Measurements from ENCODE around the gene CEACAM7.

The CEACAM7 gene

GRCh38 chr19:41637484-41637883, 50.6 kb downstream of the CEACAM7 start:
- Histone ChIP-seq H3K27me3 (ENCODE audit: insufficient read depth, poor library complexity, severe bottlenecking) (peaks cover 16% of the 10 kb centered on the region), H3K4me1 (ENCODE audit: insufficient read depth, poor library complexity, severe bottlenecking) (no peaks in the 10 kb centered on the region), H3K27ac (ENCODE audit: poor library complexity, severe bottlenecking) (no peak overlapping the region), H3K4me3 (ENCODE audit: severe bottlenecking) (no peak overlapping the region), H3K9me3 (ENCODE audit: severe bottlenecking) (no peaks in the 10 kb centered on the region), H3K36me3 (ENCODE audit: low read depth) (no peaks in the 10 kb centered on the region)
- no peak for DNase-seq (ENCODE audit: low spot score)
- TF ChIP-seq, protein P1, sequence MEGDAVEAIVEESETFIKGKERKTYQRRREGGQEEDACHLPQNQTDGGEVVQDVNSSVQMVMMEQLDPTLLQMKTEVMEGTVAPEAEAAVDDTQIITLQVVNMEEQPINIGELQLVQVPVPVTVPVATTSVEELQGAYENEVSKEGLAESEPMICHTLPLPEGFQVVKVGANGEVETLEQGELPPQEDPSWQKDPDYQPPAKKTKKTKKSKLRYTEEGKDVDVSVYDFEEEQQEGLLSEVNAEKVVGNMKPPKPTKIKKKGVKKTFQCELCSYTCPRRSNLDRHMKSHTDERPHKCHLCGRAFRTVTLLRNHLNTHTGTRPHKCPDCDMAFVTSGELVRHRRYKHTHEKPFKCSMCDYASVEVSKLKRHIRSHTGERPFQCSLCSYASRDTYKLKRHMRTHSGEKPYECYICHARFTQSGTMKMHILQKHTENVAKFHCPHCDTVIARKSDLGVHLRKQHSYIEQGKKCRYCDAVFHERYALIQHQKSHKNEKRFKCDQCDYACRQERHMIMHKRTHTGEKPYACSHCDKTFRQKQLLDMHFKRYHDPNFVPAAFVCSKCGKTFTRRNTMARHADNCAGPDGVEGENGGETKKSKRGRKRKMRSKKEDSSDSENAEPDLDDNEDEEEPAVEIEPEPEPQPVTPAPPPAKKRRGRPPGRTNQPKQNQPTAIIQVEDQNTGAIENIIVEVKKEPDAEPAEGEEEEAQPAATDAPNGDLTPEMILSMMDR (IDR thresholded peaks at IDR 0.05; ENCODE audit: poor library complexity, severe bottlenecking): no peak
- ATAC-seq (ENCODE audit: low read depth): no peak

GRCh38 chr19:41627966-41628675, 59.9 kb downstream of the CEACAM7 start:
- Histone ChIP-seq H3K27ac (ENCODE audit: poor library complexity, severe bottlenecking) (no peak overlapping the region), H3K4me1 (ENCODE audit: insufficient read depth, poor library complexity, severe bottlenecking) (no peaks in the 10 kb centered on the region), H3K36me3 (ENCODE audit: low read depth) (no peaks in the 10 kb centered on the region), H3K4me3 (ENCODE audit: severe bottlenecking) (no peak overlapping the region), H3K9me3 (ENCODE audit: severe bottlenecking) (no peaks in the 10 kb centered on the region), H3K27me3 (ENCODE audit: insufficient read depth, poor library complexity, severe bottlenecking) (peaks cover 12% of the 10 kb centered on the region)
- TF ChIP-seq, protein P1 (IDR thresholded peaks at IDR 0.05; ENCODE audit: poor library complexity, severe bottlenecking): no peak
- DNase-seq (ENCODE audit: low spot score): no peak
- no peak for ATAC-seq (ENCODE audit: low read depth)

DNA sequence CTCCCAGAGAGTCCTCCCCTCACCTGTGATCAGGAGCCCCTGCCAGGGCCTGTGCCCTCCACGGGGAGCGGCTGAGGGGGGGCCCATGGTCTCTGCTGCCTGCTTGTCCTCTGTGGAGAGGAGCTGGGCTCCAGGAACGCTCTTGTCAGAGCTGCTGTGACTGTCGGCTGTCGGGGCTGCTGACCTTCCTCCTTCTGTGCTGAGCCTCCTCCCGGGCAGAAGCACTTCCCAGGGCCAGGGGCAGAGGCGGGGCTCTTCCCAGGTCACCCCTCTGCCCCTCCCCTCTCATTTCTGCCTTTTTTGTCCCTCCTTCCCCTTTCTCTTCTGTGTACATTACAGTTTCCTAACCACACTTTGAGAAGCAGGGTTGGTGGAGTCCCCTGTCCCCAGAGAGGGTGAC, 61.2 kb downstream of the CEACAM7 start, which contains the start of gene CEACAM4:
TSS of gene CEACAM4 (minus strand) at position 198 of the 400 bp plus-strand sequence. CDS start at position 87, 111 bp downstream.
- no peak within 1 kb of the TSS for H3K4me3 ChIP-seq (ENCODE audit: severe bottlenecking)
- ATAC-seq (ENCODE audit: low read depth) (no peak), DNase-seq (ENCODE audit: low spot score) (no peak)
- H3K9me3 ChIP-seq (ENCODE audit: severe bottlenecking): no peaks in the 10 kb centered on the region
- no peaks in the 10 kb centered on the region for H3K36me3 ChIP-seq (ENCODE audit: low read depth)
- H3K27me3 ChIP-seq (ENCODE audit: insufficient read depth, poor library complexity, severe bottlenecking): peaks cover 12% of the 10 kb centered on the region
- TF ChIP-seq, protein P1 (IDR thresholded peaks at IDR 0.05; ENCODE audit: poor library complexity, severe bottlenecking): no peak
- H3K27ac ChIP-seq (ENCODE audit: poor library complexity, severe bottlenecking): no peak within 1 kb of the TSS
- no peaks in the 10 kb centered on the region for H3K4me1 ChIP-seq (ENCODE audit: insufficient read depth, poor library complexity, severe bottlenecking)

DNA sequence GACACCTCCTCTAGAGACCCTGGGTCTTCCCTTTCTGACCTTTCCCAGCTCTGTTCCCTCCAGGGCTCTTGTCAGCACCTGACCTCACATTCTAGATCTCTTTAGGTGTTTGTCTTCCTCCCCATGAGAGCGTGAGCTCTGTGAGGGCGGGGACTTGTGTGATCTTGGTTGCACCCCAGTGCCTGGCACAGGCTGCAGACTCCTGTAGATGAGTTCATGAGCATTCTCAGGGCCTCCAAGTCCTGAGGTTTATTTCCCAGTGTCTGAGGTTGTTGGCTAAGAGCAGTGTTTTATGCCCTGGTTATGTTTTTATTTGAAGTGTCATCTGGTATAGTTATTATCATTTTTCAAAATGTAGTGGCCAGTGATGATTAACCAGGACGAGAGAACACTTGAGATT, 61.8 kb downstream of the CEACAM7 start:
- H3K27me3 ChIP-seq (ENCODE audit: insufficient read depth, poor library complexity, severe bottlenecking): peaks cover 12% of the 10 kb centered on the region
- TF ChIP-seq, protein P1 (IDR thresholded peaks at IDR 0.05; ENCODE audit: poor library complexity, severe bottlenecking): no peak
- no peak overlapping the region for H3K27ac ChIP-seq (ENCODE audit: poor library complexity, severe bottlenecking)
- H3K9me3 ChIP-seq (ENCODE audit: severe bottlenecking): no peaks in the 10 kb centered on the region
- DNase-seq (ENCODE audit: low spot score): no peak
- no peaks in the 10 kb centered on the region for H3K36me3 ChIP-seq (ENCODE audit: low read depth)
- H3K4me1 ChIP-seq (ENCODE audit: insufficient read depth, poor library complexity, severe bottlenecking): no peaks in the 10 kb centered on the region
- H3K4me3 ChIP-seq (ENCODE audit: severe bottlenecking): no peak overlapping the region
- ATAC-seq (ENCODE audit: low read depth): no peak

GRCh38 chr19:41624937-41625336, 63.1 kb downstream of the CEACAM7 start:
- DNase-seq (ENCODE audit: low spot score) (no peak), ATAC-seq (ENCODE audit: low read depth) (no peak)
- no peaks in the 10 kb centered on the region for H3K4me1 ChIP-seq (ENCODE audit: insufficient read depth, poor library complexity, severe bottlenecking)
- TF ChIP-seq, protein P1 (IDR thresholded peaks at IDR 0.05; ENCODE audit: poor library complexity, severe bottlenecking): no peak
- H3K4me3 ChIP-seq (ENCODE audit: severe bottlenecking): no peak overlapping the region
- H3K27me3 ChIP-seq (ENCODE audit: insufficient read depth, poor library complexity, severe bottlenecking): peaks cover 12% of the 10 kb centered on the region
- H3K36me3 ChIP-seq (ENCODE audit: low read depth): no peaks in the 10 kb centered on the region
- no peak overlapping the region for H3K27ac ChIP-seq (ENCODE audit: poor library complexity, severe bottlenecking)
- H3K9me3 ChIP-seq (ENCODE audit: severe bottlenecking): no peaks in the 10 kb centered on the region

All from RWPE2 (cell line).